ENCODE data around the gene PRKN. TPM values are rescaled to one million over a fixed set of nuclear protein-coding genes. Genes with fewer than 3 reads are reported as not detected.

PRKN gene
- total RNA-seq, 1 experiment from 2014 or later = 2.0 TPM

DNA sequence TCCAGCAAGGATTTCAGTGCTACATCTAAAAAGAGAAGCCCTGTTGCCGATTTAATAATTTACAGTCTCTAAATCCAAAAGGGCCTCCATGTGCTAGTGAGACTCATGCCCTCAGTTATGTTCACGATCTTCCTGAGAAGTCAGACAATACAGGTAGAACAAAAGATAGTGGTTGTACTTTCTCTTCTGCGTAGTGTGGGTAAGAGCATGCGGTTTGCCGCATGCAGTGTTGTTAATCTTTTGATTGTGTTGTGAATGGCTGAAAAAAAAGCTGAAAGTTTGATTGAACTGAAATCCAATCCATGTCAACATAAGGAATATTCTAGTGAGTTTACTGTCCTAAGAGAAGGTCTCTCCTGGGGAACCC, 1379.0 kb downstream of the PRKN start:
- no peak overlapping the region for H3K9ac ChIP-seq (ENCODE audit: extremely low read depth, insufficient read length, low read length)
- H3K36me3 Mint-ChIP-seq (ENCODE audit: insufficient read depth in 1 of 3, low read depth in 3 of 3) = no peaks in the 10 kb centered on the region

More for the DNA sequence above, 1379.0 kb downstream of the PRKN start:
- Histone ChIP-seq H4K91ac (ENCODE audit: insufficient read length, low read depth, low read length) (no peak overlapping the region), H4K20me1 (ENCODE audit: control insufficient read depth, insufficient read depth, insufficient read length) (no peaks in the 10 kb centered on the region), H3K9me3 (ENCODE audit: control insufficient read depth, low read depth, low read length) (no peaks in the 10 kb centered on the region), H3K56ac (ENCODE audit: insufficient read length, low read depth, low read length) (no peak overlapping the region), H3K18ac (ENCODE audit: insufficient read length, low read depth, low read length) (no peak overlapping the region), H2BK5ac (ENCODE audit: insufficient read length, low read length) (no peak overlapping the region), H2BK12ac (ENCODE audit: insufficient read length, low read depth, low read length) (no peak overlapping the region), H3K23me2 (ENCODE audit: insufficient read length, low read depth, low read length, poor library complexity, severe bottlenecking) (no peaks in the 10 kb centered on the region), H3K23ac (ENCODE audit: insufficient read length, low read depth, low read length) (no peak overlapping the region), H3K14ac (ENCODE audit: insufficient read depth, low read length) (no peak overlapping the region), H4K5ac (ENCODE audit: insufficient read length, low read depth, low read length) (no peak overlapping the region), H3K4ac (ENCODE audit: low read depth, low read length) (no peak overlapping the region), H3K79me2 (ENCODE audit: insufficient read depth, low read length) (no peaks in the 10 kb centered on the region), H2BK20ac (ENCODE audit: low read depth, low read length, poor library complexity, severe bottlenecking) (no peak overlapping the region), H3T11ph (ENCODE audit: low read length) (no peak overlapping the region), H3K27ac (ENCODE audit: insufficient read length, low read depth, low read length) (no peak overlapping the region), H3K4me2 (ENCODE audit: insufficient read depth, insufficient read length, low read length) (no peak overlapping the region), H2BK15ac (ENCODE audit: low read depth, low read length) (no peak overlapping the region), H3K27me3 (ENCODE audit: insufficient read depth, low read length) (no peaks in the 10 kb centered on the region), H2BK120ac (ENCODE audit: low read depth, low read length, poor library complexity, severe bottlenecking) (no peak overlapping the region), H2AFZ (ENCODE audit: low read length) (no peak overlapping the region), H3K4me1 (ENCODE audit: insufficient read depth, low read length) (no peaks in the 10 kb centered on the region), H2AK5ac (ENCODE audit: insufficient read length, low read length) (no peak overlapping the region), H3K79me1 (ENCODE audit: insufficient read depth, low read depth, low read length, poor library complexity, severe bottlenecking) (no peaks in the 10 kb centered on the region), H4K8ac (replicated peaks; ENCODE audit: insufficient read length, low read depth, low read length) (no peak overlapping the region)
- Mint-ChIP-seq H3K9me3 (no peaks in the 10 kb centered on the region), H3K27ac (no peak overlapping the region), H3K27me3 (ENCODE audit: low read depth) (no peaks in the 10 kb centered on the region; the same call in 1 of the 2 replicates), H3K4me1 (peaks cover 4 to 10% of the 10 kb centered on the region in 2 experiments), H3K4me3 (no peak overlapping the region)
- no CpG with 5 or more reads among the region's 5 CpGs for WGBS (ENCODE audit: extremely low coverage, insufficient read length, low lambda C conversion rate)
- TF ChIP-seq, protein P1, sequence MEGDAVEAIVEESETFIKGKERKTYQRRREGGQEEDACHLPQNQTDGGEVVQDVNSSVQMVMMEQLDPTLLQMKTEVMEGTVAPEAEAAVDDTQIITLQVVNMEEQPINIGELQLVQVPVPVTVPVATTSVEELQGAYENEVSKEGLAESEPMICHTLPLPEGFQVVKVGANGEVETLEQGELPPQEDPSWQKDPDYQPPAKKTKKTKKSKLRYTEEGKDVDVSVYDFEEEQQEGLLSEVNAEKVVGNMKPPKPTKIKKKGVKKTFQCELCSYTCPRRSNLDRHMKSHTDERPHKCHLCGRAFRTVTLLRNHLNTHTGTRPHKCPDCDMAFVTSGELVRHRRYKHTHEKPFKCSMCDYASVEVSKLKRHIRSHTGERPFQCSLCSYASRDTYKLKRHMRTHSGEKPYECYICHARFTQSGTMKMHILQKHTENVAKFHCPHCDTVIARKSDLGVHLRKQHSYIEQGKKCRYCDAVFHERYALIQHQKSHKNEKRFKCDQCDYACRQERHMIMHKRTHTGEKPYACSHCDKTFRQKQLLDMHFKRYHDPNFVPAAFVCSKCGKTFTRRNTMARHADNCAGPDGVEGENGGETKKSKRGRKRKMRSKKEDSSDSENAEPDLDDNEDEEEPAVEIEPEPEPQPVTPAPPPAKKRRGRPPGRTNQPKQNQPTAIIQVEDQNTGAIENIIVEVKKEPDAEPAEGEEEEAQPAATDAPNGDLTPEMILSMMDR (conservative IDR thresholded peaks at IDR 0.05) = no peak
- DNase-seq = no peak
